ENCODE data around the gene COPS7A. TPM values are rescaled to one million over a fixed set of nuclear protein-coding genes. Genes with fewer than 3 reads are reported as not detected.
A peak's percentile ranks its signal among the peaks of the same experiment; 100 is the strongest.

Gene COPS7A
- total RNA-seq, 1 donor: 98.8 TPM

GRCh38 chr12:6729186-6729585, 5.3 kb downstream of the COPS7A start:
- no peaks in the 10 kb centered on the region for H4K20me1 ChIP-seq (ENCODE audit: insufficient read depth, low read length)
- no peak for TF ChIP-seq CTCF (IDR thresholded peaks at IDR 0.05; ENCODE audit: extremely low read depth, low read depth, low read length)
- H2AFZ ChIP-seq (ENCODE audit: low read length): no peak overlapping the region
- H3K4me1 ChIP-seq (ENCODE audit: insufficient read depth, low read length): peaks cover 8% of the 10 kb centered on the region
- no peaks in the 10 kb centered on the region for H3K9me3 ChIP-seq (ENCODE audit: low read depth, low read length)
- H3K27ac ChIP-seq (ENCODE audit: low read depth, low read length): no peak overlapping the region
- H3K36me3 ChIP-seq (ENCODE audit: insufficient read depth, low read length): peaks cover 54% of the 10 kb centered on the region
- H3K4me3 ChIP-seq (ENCODE audit: insufficient read depth, low read length): no peak overlapping the region
- H3K4me2 ChIP-seq (ENCODE audit: insufficient read depth, low read length): no peak overlapping the region
- DNase-seq (ENCODE audit: insufficient read length, low spot score, missing footprints): no peak
- peaks cover 14% of the 10 kb centered on the region for H3K79me2 ChIP-seq (ENCODE audit: insufficient read depth, low read length)
- H3K27me3 ChIP-seq (ENCODE audit: insufficient read depth, low read length): no peaks in the 10 kb centered on the region

GRCh38 chr12:6730169-6730568, 6.3 kb downstream of the COPS7A start:
- Histone ChIP-seq H3K79me2 (ENCODE audit: insufficient read depth, low read length) (peaks cover 6% of the 10 kb centered on the region), H3K4me3 (ENCODE audit: insufficient read depth, low read length) (no peak overlapping the region), H4K20me1 (ENCODE audit: insufficient read depth, low read length) (no peaks in the 10 kb centered on the region), H3K27ac (ENCODE audit: low read depth, low read length) (no peak overlapping the region), H3K4me2 (ENCODE audit: insufficient read depth, low read length) (no peak overlapping the region), H3K36me3 (ENCODE audit: insufficient read depth, low read length) (peaks cover 62% of the 10 kb centered on the region), H2AFZ (ENCODE audit: low read length) (no peak overlapping the region), H3K27me3 (ENCODE audit: insufficient read depth, low read length) (no peaks in the 10 kb centered on the region), H3K4me1 (ENCODE audit: insufficient read depth, low read length) (no peaks in the 10 kb centered on the region), H3K9me3 (ENCODE audit: low read depth, low read length) (no peaks in the 10 kb centered on the region)
- no peak for TF ChIP-seq CTCF (IDR thresholded peaks at IDR 0.05; ENCODE audit: extremely low read depth, low read depth, low read length)
- DNase-seq (ENCODE audit: insufficient read length, low spot score, missing footprints): no peak

GRCh38 chr12:6734506-6735387, 10.9 kb downstream of the COPS7A start:
- TF ChIP-seq CTCF (IDR thresholded peaks at IDR 0.05; ENCODE audit: extremely low read depth, low read depth, low read length): no peak
- Histone ChIP-seq H3K27ac (ENCODE audit: low read depth, low read length) (no peak overlapping the region), H3K9me3 (ENCODE audit: low read depth, low read length) (no peaks in the 10 kb centered on the region), H3K36me3 (ENCODE audit: insufficient read depth, low read length) (peaks cover 35% of the 10 kb centered on the region), H3K4me3 (ENCODE audit: insufficient read depth, low read length) (no peak overlapping the region), H4K20me1 (ENCODE audit: insufficient read depth, low read length) (no peaks in the 10 kb centered on the region), H3K79me2 (ENCODE audit: insufficient read depth, low read length) (no peaks in the 10 kb centered on the region), H2AFZ (ENCODE audit: low read length) (no peak overlapping the region), H3K27me3 (ENCODE audit: insufficient read depth, low read length) (no peaks in the 10 kb centered on the region), H3K4me2 (ENCODE audit: insufficient read depth, low read length) (no peak overlapping the region), H3K4me1 (ENCODE audit: insufficient read depth, low read length) (peaks cover 11% of the 10 kb centered on the region)
- no peak for DNase-seq (ENCODE audit: insufficient read length, low spot score, missing footprints)

GRCh38 chr12:6735448-6736191, 11.8 kb downstream of the COPS7A start:
- Histone ChIP-seq H3K4me1 (ENCODE audit: insufficient read depth, low read length) (peaks cover 11% of the 10 kb centered on the region), H3K4me2 (ENCODE audit: insufficient read depth, low read length) (peak overlapping the region; percentile 64), H3K79me2 (ENCODE audit: insufficient read depth, low read length) (no peaks in the 10 kb centered on the region), H3K9me3 (ENCODE audit: low read depth, low read length) (no peaks in the 10 kb centered on the region), H3K4me3 (ENCODE audit: insufficient read depth, low read length) (no peak overlapping the region), H3K27me3 (ENCODE audit: insufficient read depth, low read length) (no peaks in the 10 kb centered on the region), H4K20me1 (ENCODE audit: insufficient read depth, low read length) (no peaks in the 10 kb centered on the region), H3K36me3 (ENCODE audit: insufficient read depth, low read length) (peaks cover 27% of the 10 kb centered on the region), H3K27ac (ENCODE audit: low read depth, low read length) (no peak overlapping the region), H2AFZ (ENCODE audit: low read length) (no peak overlapping the region)
- peak; percentile 85 for TF ChIP-seq CTCF (IDR thresholded peaks at IDR 0.05; ENCODE audit: extremely low read depth, low read depth, low read length)
- peak; percentile 92 for DNase-seq (ENCODE audit: insufficient read length, low spot score, missing footprints)

Measured in osteoblast (primary cell).